Nephron progenitor cell (in vitro differentiated cells): Measurements from ENCODE around the gene SP2.

Experiments
- DNase-seq: peaks from one replicate; pipeline ENCODE4 v3.0.0; 2021
- H3K27ac Mint-ChIP-seq: 2 replicates; pipeline ENCODE4 v1.8.0; 2021; ENCODE audit warnings: mild to moderate bottlenecking, moderate library complexity, mixed read lengths
- H3K27me3 Mint-ChIP-seq: 2 replicates; pipeline ENCODE4 v1.8.0; 2021; ENCODE audit warnings: mild to moderate bottlenecking, low read depth, mixed read lengths; ENCODE audit not compliant: poor library complexity
- H3K36me3 Mint-ChIP-seq: 2 replicates; pipeline ENCODE4 v1.8.0; 2021; ENCODE audit warnings: low read depth, mixed read lengths
- H3K4me1 Mint-ChIP-seq: 2 replicates; pipeline ENCODE4 v1.8.0; 2021; ENCODE audit warnings: mixed read lengths
- H3K4me3 Mint-ChIP-seq: 2 replicates; pipeline ENCODE4 v1.8.0; 2021; ENCODE audit warnings: mild to moderate bottlenecking, moderate library complexity, mixed read lengths
- H3K9me3 Mint-ChIP-seq: 2 replicates; pipeline ENCODE4 v1.8.0; 2021; ENCODE audit warnings: mild to moderate bottlenecking, moderate library complexity, mixed read lengths
- TF ChIP-seq, protein P1 (sequence below): fragments of 200-600 bp; sonication (generic); IDR thresholded peaks from 2 replicates; pipeline ENCODE4 v1.5.0; 2021; ENCODE audit warnings: antibody characterized with exemption

Gene SP2

DNA sequence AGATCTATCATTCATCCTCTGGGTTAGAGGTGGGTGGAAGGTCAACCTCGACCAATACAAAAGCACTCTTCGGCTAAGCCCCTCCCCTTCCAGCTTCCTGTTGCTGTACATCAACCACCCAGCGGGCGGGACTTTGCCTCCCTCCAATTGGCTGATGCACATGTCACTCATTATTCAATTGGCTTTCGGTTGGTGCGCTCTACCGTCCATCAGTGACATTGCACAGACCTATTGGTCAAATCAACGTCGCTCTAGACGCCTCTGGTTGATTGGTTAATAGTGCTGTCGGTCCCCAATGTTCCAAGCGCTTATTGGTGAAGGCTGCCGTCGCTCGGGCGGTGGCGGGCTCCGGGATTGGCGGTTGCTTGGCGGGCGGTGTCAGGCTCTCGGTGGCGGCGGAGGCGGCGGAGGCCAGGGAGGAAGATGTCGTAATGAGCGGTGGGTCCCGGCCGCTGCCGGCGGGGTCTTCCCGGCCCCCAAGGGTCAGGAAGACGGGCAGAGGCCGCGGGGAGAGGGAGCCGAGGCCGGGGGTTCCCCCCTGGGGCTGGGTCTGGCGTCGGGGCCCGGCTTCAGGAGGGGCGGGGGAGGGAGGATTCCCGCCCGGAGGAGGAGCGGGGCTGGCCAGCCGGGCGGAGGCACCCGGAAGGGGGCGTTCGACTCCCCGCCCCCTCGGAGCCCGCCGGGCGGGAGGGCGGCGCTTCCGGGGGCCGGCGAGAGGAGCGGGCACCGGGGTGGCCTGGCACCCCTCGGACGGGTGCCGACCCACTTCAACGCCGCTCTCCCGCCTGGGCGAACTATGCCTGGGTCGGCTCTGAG is at the start of gene SP2:
Gene SP2, plus strand, starts transcription at position 381 of the 816 bp plus-strand sequence. Its CDS starts 51 bp downstream, at position 432.
- TF ChIP-seq, protein P1, sequence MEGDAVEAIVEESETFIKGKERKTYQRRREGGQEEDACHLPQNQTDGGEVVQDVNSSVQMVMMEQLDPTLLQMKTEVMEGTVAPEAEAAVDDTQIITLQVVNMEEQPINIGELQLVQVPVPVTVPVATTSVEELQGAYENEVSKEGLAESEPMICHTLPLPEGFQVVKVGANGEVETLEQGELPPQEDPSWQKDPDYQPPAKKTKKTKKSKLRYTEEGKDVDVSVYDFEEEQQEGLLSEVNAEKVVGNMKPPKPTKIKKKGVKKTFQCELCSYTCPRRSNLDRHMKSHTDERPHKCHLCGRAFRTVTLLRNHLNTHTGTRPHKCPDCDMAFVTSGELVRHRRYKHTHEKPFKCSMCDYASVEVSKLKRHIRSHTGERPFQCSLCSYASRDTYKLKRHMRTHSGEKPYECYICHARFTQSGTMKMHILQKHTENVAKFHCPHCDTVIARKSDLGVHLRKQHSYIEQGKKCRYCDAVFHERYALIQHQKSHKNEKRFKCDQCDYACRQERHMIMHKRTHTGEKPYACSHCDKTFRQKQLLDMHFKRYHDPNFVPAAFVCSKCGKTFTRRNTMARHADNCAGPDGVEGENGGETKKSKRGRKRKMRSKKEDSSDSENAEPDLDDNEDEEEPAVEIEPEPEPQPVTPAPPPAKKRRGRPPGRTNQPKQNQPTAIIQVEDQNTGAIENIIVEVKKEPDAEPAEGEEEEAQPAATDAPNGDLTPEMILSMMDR, result no peak
- Mint-ChIP-seq H3K27ac (peak within 1 kb of the TSS; percentile 98), H3K4me3 (peak within 1 kb of the TSS; percentile 97), H3K36me3 (no peaks in the 10 kb centered on the region), H3K27me3 (peaks cover 3% of the 10 kb centered on the region), H3K9me3 (no peaks in the 10 kb centered on the region), H3K4me1 (peaks cover 65% of the 10 kb centered on the region)
- peak; percentile 98 for DNase-seq

DNA sequence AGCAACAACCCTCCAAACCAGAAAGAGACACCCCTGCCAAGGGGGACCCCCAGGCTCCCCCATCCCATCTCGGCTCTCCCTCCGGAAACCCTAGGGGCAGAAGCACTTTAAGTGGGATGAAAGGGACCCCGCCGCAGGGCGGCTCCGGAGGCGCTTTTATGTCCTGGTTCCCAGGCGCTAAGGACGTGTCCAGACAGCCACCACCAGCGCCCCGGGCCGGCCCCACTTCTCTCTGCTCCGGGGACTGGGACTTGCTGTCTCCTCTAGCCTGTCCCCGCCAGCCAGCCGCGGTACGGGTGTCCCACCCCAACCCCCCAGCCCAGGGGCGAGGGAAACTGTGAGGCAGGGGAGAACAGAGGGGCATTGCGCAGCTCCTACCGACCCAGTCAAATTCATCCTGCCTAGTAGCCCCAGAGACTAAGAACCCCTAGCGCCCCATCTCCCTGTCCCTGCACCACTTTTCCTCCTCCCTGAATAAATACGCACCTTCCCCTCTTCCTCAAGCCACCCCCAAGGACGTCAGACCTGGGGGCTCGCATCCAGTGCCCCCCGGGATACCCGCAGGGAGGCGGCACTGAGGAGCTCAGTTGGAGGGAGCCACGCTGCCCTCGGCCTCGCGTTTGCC is 49.2 kb upstream of the SP2 start:
- Mint-ChIP-seq H3K4me3 (peak overlapping the region; percentile 73), H3K4me1 (peaks cover 74% of the 10 kb centered on the region), H3K9me3 (no peaks in the 10 kb centered on the region), H3K27me3 (peaks cover 43% of the 10 kb centered on the region), H3K36me3 (no peaks in the 10 kb centered on the region), H3K27ac (no peak overlapping the region)
- DNase-seq, result peak; percentile 66
- TF ChIP-seq, protein P1, result no peak

DNA sequence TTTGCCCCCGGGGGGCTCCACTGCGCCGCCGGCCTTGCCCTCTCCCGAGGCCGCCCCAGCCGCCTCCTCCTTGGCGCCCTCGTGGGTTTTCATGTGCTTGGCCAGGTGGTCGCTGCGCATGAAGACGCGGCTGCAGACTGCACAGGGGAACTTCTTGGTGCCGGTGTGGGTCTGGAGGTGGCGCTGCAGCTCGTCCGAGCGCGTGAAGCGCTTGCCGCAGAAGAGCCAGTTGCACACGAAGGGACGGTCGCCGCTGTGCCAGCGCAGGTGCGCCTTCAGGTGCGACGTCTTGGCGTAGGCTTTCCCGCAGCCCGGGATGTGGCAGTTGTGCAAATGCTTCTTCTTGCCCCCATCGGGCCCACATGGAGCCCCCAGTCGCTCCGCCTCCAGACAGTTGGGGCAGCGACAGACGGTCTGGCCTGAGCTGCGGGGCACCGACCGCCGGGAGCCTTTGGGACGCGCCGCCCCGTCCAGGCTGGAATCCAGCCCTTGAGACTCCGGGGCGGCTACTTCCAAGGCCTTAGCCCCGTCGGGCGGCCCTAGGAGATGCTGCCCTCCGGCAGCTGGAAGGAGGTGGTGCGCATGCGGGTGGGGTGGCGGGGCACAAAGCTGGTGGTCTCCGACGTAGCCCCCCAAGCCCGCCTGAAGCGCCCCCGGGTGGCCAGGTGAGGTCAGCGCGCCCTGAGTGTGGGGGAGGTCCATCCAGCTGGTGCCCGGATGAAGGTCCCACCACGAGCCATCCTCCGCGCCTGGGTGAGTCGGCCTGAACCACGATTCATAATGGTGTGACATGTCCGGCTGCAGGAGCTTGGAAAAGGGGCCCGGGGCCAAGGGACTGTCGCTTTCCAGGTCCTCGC is 48.5 kb upstream of the SP2 start:
- TF ChIP-seq, protein P1, result peak; percentile 34
- H3K4me3 Mint-ChIP-seq, result peak overlapping the region; percentile 73
- peaks cover 51% of the 10 kb centered on the region for H3K27me3 Mint-ChIP-seq
- H3K4me1 Mint-ChIP-seq, result peaks cover 74% of the 10 kb centered on the region
- no peaks in the 10 kb centered on the region for H3K9me3 Mint-ChIP-seq
- DNase-seq, result peak; percentile 58
- H3K27ac Mint-ChIP-seq, result no peak overlapping the region
- no peaks in the 10 kb centered on the region for H3K36me3 Mint-ChIP-seq

DNA sequence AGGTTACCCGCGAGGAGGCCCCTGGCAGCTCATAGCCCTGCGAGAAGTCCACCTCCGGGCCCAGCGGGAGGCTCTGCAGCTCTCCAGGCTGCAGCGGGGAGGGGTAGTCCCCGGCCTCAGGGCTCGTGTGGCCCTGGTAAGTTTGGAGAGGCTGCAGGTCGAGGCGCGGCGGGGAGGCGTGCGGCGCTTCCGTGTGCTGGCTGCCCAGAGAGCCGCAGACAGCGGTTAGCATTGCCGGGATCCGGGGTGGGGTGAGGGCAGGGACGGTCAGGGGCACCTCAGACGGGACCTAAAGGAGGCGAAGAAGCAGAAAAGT is 47.9 kb upstream of the SP2 start:
- no peaks in the 10 kb centered on the region for H3K9me3 Mint-ChIP-seq
- no peak overlapping the region for H3K27ac Mint-ChIP-seq
- TF ChIP-seq, protein P1, result no peak
- H3K4me1 Mint-ChIP-seq, result peaks cover 74% of the 10 kb centered on the region
- H3K36me3 Mint-ChIP-seq, result no peaks in the 10 kb centered on the region
- H3K27me3 Mint-ChIP-seq, result peaks cover 56% of the 10 kb centered on the region
- no peak for DNase-seq
- H3K4me3 Mint-ChIP-seq, result no peak overlapping the region

DNA sequence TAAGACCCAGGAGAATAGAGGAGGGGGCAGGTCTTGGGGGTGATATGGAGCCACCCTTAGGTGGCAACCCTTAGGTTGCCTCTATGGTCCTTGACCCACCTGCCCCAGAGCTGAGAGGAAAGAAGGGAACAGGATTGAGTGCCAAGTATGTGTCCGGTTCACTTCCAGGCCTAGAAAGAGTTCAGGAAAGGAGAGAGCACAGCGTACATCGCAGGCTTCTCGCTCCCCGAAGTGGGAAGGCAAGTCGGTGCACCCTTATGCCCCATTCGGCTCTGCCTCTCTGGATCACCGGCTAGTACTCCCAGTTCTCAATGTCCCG is 45.7 kb upstream of the SP2 start:
- H3K27ac Mint-ChIP-seq, result no peak overlapping the region
- H3K4me1 Mint-ChIP-seq, result peaks cover 85% of the 10 kb centered on the region
- peak overlapping the region; percentile 85 for H3K4me3 Mint-ChIP-seq
- no peaks in the 10 kb centered on the region for H3K9me3 Mint-ChIP-seq
- TF ChIP-seq, protein P1, result no peak
- no peak for DNase-seq
- peaks cover 78% of the 10 kb centered on the region for H3K27me3 Mint-ChIP-seq
- no peaks in the 10 kb centered on the region for H3K36me3 Mint-ChIP-seq
